DMS53 treated with DMSO at 0.1 percent for 48 hours (cell line): ENCODE measurements around the gene PIP.
"Not testable (repeated sequence)": the region's sequence is repeated elsewhere in the genome, so short reads cannot be mapped to it uniquely, and the experiment has no call there.

Source experiments
- DNase-seq: peaks from one replicate; lab custom pipeline; 2025; ENCODE audit not compliant: unreplicated experiment; lab: John Stamatoyannopoulos, UW

PIP gene

DNA sequence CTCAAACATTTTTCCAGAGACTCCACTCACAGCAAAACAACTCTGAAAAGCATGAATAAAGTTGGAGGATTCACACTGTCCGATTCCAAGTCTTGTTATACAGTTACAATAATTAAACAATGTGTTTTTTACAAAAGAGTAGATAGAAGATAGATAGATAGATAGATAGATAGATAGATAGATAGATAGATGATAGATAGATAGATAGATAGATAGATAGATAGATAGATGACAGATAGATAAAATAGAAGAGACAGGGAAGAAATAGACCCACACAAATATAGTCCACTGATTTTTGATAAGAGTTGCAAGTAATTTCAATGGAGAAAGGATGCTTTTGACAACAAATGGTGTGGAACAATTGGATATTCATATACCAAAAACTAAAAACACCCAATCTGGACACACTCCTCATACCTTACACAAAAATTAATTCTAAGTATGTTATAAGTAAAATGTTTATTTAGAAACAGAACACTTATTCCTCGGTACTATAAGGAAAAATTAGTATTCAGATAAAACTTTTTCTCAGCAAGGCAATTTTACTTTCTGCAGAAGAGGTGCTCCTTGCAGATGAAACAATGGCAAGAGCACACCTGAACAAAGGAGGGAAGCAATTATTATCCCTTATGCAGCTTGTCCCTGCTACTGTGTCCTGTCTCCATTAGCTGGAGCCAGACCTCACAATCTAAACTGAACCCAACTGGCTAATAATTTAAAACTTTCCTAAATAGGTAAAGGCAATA, 45.7 kb downstream of the PIP start:
- no peak for DNase-seq

DNA sequence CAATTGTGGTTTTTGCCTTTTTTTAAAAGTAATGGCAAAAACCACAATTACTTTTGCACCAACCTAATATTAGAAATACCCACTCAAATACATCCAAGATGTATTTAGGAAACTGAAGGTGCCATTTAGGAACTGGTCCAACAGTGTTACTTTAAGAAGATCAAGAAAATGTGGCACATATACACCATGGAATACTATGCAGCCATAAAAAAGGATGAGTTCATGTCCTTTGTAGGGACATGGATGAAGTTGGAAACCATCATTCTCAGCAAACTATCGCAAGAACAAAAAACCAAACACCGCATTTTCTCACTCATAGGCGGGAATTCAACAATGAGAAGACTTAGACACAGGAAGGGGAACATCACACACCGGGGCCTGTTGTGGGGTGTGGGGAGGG, 48.9 kb downstream of the PIP start:
- DNase-seq = not testable (repeated sequence)

DNA sequence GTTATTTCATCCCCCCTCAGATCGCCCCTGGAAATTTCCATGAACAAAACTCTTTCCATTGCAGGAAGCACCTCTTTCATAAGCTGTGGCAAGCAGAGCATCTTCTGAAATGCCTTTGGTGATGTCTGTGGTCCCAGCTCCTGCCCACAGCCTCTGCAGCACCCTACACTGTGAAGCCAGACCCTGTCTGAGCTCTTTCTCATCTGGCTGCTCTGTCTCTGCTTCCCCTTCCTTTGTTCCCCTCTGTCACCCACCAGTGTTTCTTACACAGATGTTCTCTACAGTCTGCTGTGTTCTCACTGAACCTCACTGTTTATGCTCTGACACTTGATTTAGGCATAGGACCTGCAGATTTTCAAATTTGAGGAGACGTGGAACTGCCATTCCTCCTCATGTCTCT, 49.5 kb downstream of the PIP start:
- no peak for DNase-seq

DNA sequence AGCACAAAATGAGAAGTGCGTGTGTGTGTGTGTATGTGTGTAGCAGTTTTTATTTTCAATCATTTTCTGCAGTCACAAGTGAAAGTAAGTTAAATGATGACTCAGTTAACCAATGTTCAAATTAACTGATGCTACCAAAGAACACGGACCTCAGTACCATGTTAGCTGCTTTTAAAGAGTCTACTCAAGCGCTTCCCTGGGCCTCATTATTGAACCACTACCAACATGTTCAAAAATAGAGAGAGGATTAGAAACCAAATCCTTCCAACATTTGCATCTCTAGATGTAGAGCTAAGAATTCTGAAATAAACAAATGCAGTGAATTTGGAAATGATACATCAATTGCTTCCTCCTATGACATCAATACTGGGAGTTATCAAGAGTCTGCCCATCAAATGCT, 51.1 kb downstream of the PIP start, which contains the start of gene TAS2R39:
Gene TAS2R39, plus strand, starts transcription at position 396 of the 400 bp plus-strand sequence. Its CDS starts 0 bp downstream, at position 396.
- no peak for DNase-seq

DNA sequence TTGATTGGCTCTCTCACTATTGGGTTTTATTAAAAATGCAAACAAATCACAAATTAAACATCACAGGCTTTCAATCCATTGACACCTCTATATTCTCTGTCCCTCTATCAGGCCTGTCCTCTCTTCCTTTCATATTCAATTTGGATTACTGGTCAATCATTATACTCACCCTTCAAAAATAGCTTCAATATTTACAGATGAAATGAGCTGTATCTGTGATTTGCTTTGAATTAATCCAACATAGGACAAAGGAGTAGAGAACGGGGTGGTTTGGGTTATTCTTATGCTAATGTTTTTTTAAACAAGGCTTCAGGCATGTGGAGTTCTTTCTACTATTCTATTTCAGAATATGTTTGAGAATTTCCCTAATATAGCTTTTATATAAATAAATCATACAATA, 53.7 kb downstream of the PIP start:
- no peak for DNase-seq

DNA sequence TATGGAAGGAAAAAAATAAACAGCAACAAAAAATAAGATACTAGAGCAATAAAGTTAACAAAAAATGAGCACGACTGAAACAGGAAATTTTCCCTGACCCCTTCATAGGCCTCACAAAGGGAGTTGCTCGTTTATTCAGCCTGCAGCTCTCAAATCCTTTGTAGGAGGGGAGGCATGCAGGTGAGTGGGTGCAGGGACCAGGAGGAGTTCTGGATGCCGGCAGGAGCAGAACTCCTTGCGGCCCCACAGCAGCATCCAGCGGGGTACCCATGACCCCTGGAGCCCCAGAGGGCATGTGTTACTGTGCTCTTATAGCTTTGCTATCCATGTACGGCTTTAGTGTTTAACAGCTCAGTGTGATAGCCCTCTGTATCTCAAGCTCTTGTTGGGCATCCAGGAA, 57.1 kb downstream of the PIP start:
- no peak for DNase-seq
